Left kidney (tissue), 2 donors: ENCODE data around the gene MAP4K4. TPM values are rescaled to one million over a fixed set of nuclear protein-coding genes. Genes with fewer than 3 reads are reported as not detected.

Experiments used
- DNase-seq: peaks from one replicate; pipeline ENCODE4 v3.0.0-alpha.2; 2013
- polyA plus RNA-seq: library from polyadenylated mRNA; unstranded; fragments of 120-200 nt; gene quantifications from one replicate; pipeline ENCODE4 v1.2.1, GENCODE V29; 2013; ENCODE audit not compliant: insufficient read length

Gene MAP4K4
- polyA plus RNA-seq, 1 donor = 88.4 TPM

DNA sequence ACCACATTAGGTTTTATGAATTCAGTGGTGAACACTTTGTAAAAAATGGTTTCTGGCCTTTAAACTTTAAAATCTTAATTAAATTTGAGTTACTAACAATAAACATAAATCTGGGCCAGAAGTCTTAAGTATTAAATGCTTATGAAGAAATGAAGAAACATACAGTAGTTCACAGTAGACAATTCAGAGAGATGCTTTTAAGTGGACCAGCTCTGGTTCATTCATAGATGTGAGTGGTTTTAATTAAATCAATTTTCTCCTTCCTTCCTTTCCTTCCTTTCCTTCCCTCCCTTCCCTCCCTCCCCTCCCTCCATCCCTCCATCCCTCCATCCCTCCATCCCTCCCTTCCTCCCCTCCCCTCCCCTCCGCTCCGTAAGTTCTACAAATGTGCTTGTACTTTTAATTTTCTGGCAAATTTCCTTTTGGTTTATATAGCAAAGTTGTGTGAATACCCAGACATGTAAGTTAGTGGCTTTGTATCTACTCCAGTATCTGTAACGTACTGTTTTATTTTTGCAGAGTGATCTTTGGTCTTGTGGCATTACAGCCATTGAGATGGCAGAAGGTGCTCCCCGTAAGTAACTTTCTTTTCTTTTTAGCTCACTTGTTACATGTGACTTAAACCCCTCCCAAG lies 136.5 kb downstream of the MAP4K4 start:
- DNase-seq = no peak

DNA sequence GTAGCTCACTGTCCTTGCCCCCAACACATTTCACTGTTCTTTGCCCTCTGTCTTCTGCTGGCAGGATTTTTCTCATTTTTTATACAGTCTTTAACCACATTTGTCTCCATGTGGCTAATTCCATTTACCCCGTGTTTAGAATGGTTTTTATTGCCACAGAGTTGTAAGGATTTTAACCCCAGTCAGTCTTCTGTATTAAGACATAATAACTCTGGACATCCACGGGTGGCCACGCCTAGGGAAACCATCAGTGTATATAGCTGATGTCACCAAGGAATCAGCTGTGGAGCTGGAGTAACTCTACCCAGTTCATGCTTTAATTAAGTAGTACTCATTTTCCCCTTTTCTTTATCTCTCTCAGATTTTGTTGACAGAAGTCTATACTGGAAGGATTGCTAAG lies 139.8 kb downstream of the MAP4K4 start:
- no peak for DNase-seq

DNA sequence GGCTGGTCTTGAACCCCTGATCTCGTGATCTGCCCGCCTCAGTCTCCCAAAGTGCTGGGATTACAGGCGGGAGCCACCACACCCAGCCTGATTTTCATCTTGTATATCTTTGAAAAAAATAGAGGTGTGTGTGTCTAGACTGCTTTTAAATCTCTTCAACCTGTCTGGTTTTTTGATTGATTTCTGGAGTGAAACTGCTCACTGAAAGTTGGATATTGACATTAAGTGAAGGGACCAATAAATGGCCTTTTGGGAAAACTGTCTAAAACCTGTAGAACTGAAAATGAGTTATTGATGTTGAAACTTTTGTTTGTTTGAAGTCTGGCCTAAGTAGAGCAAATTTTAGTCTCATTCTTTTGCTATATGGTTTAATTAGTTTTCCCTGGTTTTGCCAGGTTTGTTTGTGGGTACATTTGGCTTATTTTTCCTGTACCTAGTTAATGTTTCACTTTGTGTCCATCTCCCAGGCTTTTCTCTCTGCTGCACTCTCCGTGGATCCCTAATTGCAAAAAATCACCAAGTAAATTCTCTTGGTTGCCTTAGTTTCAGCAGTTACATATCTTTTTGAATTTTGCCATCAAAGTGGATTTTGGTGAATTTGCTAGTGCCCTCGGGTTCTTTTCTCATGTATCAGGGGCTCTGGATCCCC lies 144.3 kb downstream of the MAP4K4 start:
- no peak for DNase-seq

DNA sequence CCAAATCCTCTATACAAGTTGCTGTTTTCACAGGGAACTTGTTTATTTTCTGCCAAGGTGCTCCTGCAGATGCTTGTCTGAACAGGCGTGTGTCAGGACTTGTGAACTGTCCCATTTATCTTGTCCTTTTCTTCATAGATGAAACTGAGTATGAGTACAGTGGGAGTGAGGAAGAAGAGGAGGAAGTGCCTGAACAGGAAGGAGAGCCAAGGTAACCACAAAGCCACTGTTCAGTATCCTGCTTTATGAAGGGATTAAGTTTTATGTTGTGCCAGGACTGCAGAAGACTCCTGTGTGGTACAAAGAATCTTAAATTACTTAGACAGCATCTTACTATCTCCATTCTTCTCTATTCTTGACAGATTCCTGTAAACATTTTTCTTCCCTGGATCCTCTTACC lies 145.0 kb downstream of the MAP4K4 start:
- no peak for DNase-seq

DNA sequence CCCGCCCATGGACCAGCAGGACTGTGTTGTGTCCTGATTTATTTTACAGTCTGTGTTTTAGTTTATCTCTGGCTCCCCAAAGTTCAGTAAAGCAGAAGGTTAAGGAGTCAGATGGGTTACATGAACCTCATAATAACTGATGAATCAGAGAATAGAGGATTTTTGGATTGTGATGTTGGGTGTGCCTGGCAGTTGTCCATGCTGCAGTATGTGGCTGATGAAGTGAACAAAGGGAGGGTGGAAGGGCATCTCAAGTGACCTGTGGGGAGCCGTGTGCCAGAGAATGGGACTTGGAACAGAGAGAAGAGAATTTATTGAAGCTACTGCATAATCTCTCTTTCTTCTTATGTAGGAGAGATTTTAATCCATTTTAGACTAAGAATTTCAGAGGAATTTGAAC lies 145.5 kb downstream of the MAP4K4 start:
- DNase-seq = no peak

DNA sequence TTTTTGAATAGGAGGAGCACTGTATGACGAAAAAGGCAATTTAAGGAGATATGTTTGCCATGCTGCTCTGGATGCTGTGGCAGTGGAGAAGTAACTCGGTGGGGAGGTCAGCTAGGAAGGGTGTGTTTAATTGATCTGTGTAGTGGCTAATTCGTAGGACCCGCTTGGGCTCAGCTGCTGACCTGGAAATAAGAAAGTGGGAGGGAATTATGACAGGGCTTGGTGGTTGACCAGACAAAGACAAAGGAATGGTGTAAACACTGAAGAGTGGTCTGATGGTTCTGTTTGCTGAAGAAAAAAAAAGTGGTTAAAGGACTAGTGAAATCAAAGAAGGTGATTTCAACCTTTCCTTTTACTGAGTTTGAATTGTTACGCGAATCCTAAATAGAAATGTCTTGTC lies 146.0 kb downstream of the MAP4K4 start:
- DNase-seq = no peak

DNA sequence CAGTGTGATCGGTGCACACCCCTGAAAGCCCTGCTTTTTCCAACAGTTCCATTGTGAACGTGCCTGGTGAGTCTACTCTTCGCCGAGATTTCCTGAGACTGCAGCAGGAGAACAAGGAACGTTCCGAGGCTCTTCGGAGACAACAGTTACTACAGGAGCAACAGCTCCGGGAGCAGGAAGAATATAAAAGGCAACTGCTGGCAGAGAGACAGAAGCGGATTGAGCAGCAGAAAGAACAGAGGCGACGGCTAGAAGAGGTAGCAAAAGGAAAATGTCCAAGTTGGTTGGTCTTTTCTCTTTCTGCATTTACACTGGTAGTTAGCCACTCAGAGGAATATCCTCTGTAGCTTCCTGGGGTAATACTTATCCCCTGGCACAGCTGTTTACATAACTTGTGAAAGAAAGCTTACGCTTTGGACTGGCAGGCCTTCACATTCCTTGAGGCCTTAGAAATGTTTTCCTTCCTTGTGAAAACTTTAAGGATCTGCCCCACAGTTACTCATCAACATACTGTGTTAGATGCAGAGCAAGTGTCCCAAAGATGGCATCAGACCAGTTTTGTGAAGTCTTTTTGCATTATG lies 146.6 kb downstream of the MAP4K4 start:
- no peak for DNase-seq

DNA sequence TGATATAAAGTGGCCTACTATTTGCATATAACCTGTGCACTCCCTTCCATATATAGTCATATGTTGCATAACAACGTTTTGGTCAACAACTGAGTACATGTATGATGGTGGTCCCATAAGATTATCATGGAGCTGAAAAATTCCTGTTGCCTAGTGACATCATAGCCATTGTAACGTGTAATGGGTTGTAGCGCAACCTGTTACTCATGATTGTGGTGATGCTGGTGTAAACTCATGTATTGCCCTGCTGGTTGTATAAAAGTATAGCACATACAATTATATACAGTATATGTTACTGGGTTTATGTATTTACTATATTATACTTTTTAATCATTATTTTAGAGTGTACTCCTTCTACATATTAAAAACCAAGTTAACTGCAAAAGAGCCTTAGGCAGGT lies 149.5 kb downstream of the MAP4K4 start:
- no peak for DNase-seq

DNA sequence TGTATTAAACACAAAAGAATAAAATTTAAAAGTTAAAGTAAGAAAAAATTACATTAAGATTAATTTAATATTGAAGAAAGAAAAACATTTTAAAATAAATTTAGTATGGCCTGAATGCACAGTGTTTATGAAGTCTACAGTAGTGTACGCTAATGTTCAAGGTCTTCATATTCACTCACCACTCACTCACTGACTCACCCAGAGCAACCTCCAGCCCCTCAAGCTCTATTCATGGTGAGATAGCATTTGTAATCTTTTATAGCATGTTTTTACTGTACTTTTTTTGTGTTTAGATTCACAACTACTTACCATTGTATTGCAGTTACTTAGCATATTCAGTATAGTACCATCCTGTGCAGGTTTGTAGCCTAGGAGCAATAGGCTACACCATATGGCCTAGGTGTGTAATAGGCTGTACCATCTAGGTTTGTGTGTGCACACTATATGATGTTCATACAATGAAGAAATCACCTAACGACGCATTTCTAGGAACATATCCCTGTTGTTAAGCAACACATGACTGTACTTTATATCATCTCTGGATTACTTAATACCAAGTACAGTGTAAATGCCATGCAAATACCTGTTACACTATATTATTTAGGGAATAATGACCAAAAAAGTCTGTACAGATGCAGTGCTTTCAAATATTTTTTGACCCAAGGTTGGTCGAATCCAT lies 150.3 kb downstream of the MAP4K4 start:
- DNase-seq = no peak

DNA sequence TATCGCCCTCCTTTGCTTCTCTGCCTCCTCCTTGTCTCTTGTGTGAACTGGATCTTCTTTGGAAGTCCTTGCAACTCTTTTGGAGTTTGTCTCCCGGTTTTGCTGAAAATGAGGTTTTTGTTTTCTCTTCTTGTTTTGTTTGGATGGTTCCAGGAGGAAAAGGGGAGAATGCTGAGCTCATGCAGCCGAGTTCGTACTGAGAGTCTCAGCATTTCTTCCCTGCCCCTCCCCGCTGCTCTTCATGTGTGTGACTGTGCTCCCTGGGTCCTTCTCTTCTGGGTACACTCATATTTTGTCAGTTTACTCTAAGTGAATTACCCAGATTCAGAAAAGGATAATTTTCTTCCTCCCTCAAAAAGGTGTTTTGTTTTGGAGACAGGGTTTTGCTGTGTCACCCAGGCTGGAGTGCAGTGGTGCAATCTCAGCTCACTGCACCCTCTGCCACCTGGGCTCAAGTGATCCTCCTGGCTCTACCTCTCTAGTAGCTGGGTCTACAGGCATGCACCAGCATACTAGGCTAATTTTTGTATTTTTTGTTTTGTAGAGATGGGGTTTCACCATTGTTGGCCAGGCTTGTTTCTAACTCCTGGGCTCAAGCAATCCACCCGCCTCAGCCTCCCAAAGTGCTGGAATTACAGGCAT lies 151.4 kb downstream of the MAP4K4 start:
- no peak for DNase-seq

DNA sequence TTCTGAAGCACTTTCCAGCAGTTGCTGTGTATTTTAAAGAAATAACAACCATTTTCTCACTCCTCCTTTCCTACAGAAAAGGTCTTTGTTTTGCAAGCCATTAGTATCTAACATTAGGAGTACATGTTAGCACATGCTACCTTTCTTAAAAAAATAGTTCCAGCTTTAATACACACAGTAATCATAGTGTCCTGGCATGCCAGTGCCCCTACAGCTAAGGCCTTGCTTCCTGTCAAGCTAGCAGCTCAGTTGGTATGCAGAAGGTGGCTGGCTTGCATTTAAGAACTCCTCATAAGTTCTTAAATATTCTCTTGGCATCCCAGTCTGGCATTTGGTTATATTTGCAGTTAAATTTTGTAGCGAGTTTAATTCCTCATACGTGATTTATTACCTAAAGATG lies 152.9 kb downstream of the MAP4K4 start:
- DNase-seq = no peak

DNA sequence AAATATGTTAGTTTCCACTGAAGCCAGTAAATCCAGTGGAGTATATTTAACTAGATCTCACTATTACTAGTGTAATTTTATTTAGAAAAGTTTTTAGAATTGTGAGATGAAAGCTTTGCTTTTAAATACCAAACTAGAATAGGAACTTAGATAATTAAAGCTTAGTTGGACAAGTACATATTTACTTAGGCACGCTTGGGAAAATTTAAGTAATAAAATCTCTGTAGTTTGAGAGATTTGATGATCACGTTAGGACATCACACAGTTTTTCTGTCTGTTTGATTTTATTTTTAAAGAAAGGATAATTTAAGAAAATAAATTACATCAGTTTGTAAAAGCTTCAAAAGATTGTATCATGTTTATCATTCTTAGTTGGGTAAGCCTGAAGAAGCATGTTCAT lies 153.5 kb downstream of the MAP4K4 start:
- no peak for DNase-seq

DNA sequence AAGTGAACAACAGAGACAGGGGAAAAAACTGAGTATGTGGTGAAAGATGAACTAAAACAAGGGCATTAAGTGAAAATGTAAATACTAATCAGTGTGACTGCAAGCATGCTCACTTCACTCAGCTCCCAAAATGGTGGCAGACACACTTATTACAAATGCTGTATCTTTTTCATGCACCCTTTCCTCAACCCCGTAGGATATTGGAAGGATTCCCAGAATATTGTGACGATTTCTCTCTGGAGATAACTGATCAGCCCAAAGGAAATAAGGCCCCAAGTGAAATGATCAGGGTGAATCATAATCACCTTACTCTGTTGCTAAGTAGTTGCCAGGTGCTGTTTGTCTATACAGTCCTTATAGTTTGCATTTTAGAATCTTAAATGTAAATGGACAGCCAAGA lies 155.3 kb downstream of the MAP4K4 start:
- DNase-seq = no peak

DNA sequence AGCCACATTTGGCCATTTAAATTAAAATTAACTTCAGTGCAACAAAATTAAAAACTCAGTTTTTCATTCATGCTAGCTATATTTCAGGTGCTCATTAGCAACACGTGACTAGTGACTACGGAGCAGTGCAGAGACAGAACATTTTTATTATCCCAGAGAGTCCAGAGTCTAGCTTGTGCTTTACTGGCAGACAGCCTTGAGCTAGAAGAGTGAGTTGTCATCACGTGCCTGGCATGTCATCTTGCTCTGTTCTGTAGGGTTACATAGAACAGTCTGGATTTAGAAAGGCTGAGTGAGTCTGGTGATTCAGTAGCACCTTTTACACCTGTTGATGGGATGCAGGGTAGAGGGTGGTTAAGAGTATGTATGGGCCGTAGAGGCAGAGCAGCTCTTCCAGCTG lies 157.4 kb downstream of the MAP4K4 start:
- no peak for DNase-seq

DNA sequence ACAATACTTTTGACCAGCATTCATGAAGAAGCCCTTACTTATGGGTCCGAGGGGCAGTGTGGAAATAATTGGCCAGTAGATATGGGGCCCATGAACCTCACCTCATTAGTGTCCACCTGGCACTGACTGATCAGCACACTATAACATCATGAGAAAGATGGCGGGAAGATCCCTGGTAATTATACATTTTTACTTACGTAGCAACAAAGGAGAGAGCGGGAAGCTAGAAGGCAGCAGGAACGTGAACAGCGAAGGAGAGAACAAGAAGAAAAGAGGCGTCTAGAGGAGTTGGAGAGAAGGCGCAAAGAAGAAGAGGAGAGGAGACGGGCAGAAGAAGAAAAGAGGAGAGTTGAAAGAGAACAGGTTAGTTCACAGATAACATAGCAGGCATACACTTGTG lies 158.3 kb downstream of the MAP4K4 start:
- DNase-seq = no peak

DNA sequence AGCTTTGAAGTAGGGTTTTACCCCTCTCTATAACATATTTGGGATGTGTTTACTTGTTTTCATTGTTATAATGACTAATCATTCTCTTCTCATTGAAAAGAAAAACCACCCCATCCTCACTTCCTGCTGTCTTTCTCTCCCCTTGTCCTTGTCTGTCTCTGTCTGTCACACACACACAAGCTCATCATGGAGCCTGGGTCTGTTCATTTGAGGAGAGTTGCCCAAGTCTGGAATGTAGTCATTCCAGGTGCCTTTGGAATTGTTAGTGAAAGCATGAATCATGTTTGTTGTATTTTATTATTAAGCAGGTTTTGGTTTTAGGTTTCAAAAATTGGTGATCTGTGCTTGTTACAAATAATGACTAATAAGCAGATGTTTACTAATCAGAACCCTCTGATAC lies 160.7 kb downstream of the MAP4K4 start:
- no peak for DNase-seq

DNA sequence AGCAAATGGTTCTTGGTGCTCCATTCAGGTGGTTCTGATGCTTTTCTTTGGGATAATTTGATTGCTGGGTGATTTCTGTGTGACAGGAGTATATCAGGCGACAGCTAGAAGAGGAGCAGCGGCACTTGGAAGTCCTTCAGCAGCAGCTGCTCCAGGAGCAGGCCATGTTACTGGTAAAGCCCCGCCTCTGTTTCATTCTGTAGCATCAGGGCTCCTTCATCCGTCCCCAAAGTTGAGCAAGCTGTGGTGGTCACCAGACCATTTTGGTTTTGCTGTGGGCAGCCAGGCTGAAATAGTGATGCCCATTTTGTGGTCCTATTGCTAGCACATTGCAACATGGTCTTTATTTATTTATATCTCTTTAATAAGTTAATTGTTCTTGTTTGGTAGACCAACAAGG lies 161.4 kb downstream of the MAP4K4 start:
- no peak for DNase-seq

DNA sequence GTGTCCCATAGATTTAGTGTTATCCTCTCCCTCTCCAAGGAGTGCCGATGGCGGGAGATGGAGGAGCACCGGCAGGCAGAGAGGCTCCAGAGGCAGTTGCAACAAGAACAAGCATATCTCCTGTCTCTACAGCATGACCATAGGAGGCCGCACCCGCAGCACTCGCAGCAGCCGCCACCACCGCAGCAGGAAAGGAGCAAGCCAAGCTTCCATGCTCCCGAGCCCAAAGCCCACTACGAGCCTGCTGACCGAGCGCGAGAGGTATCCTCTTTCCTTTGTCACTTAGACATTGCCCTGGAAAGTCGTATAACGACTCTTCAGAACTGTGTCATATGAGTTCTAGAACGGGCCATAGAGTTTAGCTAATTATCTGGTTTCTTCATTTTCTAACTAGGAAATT lies 162.1 kb downstream of the MAP4K4 start:
- no peak for DNase-seq

DNA sequence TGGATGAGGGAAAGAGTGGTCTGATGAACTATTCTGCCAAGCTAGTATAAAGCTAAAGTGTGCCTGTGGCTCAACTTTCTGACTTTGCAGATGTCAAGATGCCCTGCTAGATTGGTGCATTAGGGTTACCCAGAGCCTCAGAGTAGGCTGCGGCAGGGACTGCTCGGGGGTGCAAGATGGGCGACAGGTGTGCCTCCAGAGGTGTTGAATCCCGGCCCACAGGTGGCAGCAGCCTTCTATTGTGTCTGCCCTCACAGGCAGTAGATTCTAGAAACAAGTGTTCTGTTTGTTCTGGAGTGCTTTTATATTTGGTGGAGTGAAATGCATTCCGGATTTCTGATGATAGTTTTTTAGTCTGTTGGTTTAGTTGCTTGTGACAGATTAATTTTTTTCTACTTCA lies 162.7 kb downstream of the MAP4K4 start:
- DNase-seq = no peak

DNA sequence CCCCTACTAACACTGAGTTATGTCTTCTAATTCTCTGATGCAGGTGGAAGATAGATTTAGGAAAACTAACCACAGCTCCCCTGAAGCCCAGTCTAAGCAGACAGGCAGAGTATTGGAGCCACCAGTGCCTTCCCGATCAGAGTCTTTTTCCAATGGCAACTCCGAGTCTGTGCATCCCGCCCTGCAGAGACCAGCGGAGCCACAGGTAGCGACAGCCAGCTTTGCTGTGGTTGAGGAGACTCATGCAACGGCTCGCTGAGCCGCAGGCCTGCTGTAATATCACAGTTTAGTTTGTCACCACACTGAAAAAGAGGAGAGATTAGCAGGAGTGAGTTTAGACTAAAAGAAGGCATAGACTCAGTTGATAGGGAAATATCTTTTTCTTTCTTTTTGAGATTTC lies 163.3 kb downstream of the MAP4K4 start:
- no peak for DNase-seq

DNA sequence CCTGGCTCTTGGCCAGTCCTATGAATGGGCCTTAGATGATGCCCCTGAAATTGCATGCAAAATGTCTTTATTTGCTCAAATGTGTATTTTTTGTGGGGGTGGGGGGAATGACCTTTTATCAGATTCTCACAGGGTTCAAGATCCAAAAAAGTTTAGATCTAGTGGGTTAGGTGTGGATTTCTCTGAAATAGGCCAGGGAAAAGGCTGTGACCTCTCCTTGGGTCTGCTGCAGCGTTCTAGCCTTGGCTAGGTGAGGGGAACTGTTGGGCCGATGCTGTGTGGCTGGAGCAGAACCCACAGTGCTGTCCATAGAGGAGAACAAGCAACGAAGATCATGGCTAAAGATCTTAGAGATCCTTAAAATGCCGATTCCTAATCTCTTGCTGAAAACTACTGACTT lies 163.9 kb downstream of the MAP4K4 start:
- no peak for DNase-seq

DNA sequence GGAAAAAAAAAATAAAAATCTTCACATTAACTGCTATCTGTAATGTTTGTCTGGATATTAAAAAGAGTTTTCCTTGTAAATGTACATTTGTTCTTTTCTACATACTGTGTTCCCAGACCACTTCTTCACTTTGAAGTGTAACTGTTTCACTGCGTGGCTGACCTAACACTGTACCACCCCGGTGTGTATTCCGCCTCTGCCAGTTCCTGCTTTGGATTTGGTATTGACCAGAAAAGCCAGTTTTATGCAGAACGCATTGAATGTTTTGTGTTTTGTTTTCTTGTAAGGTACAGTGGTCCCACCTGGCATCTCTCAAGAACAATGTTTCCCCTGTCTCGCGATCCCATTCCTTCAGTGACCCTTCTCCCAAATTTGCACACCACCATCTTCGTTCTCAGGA lies 166.0 kb downstream of the MAP4K4 start:
- DNase-seq = no peak

DNA sequence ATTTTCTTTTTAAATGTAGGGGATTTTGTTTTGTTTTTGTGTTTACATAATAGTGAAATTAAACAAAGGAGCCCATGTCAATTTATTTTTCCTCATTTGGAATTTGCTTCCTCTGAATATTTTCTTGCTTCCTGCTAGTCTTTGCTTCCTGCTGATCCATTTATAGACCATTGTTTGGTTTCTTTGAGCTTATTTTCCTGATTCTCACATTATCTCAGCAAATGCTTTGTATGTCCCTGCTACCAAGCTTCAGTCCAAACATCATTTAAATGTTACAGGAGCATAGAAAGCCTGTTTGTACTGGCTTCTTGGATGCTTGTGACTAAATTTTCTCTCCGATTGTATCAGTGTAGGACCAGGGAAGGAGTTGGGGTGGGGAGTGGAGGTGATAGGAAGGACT lies 166.9 kb downstream of the MAP4K4 start:
- no peak for DNase-seq
